SK-N-MC (cell line): ENCODE results near the gene SEMA4G.

ENCODE experiments used
- DNase-seq: peaks from one replicate; pipeline ENCODE4 v3.0.0-alpha.2; 2011; ENCODE audit warnings: low read depth, low spot score
- H3K27ac ChIP-seq: fragments of 200-600 bp; sonication (generic); 2 replicates; pipeline ENCODE4 v1.5.1; 2016; ENCODE audit warnings: mixed run types
- H3K36me3 ChIP-seq: fragments of 200-600 bp; sonication (generic); 2 replicates; pipeline ENCODE4 v1.6.1; 2017; ENCODE audit warnings: antibody characterized with exemption, low read length, mixed read lengths; ENCODE audit not compliant: insufficient read depth
- H3K4me3 ChIP-seq: fragments of 200-600 bp; sonication (generic); 2 replicates; pipeline ENCODE4 v1.5.1; 2016
- H3K9ac ChIP-seq: fragments of 200-600 bp; sonication (generic); 2 replicates; pipeline ENCODE4 v1.8.0; 2017; ENCODE audit warnings: mixed run types, mixed read lengths; ENCODE audit not compliant: insufficient read length
- H3K9me3 ChIP-seq: fragments of 200-600 bp; sonication (generic); 2 replicates; pipeline ENCODE4 v1.6.1; 2017; ENCODE audit warnings: low read depth, mild to moderate bottlenecking, antibody characterized with exemption, low read length, moderate library complexity, mixed read lengths
- EZH2 ChIP-seq: fragments of 200-600 bp; sonication (generic); IDR thresholded peaks from one replicate; pipeline ENCODE4 v1.6.1; 2017; ENCODE audit warnings: antibody characterized with exemption
- FOXP2 ChIP-seq: optimal IDR thresholded peaks from 2 replicates; pipeline ENCODE3; 2011; ENCODE audit warnings: mild to moderate bottlenecking, moderate library complexity; ENCODE audit not compliant: insufficient read depth; ENCODE audit errors: extremely low read length, control extremely low read depth
- POLR2AphosphoS5 ChIP-seq: IDR thresholded peaks from 2 replicates; pipeline ENCODE4 v1.6.1; 2012; ENCODE audit warnings: mild to moderate bottlenecking, low read depth, low read length, borderline replicate concordance

Gene SEMA4G

GRCh38 chr10:101014230-101014884 is 45.1 kb downstream of the SEMA4G start:
- no peak for DNase-seq
- no peak for TF ChIP-seq POLR2AphosphoS5
- no peak for TF ChIP-seq FOXP2
- TF ChIP-seq EZH2 = no peak
- Histone ChIP-seq H3K9ac (no peak overlapping the region), H3K36me3 (no peaks in the 10 kb centered on the region), H3K4me3 (no peak overlapping the region), H3K9me3 (no peaks in the 10 kb centered on the region), H3K27ac (no peak overlapping the region)

GRCh38 chr10:101014966-101015581 is 45.8 kb downstream of the SEMA4G start:
- DNase-seq = no peak
- no peak overlapping the region for H3K27ac ChIP-seq
- no peaks in the 10 kb centered on the region for H3K36me3 ChIP-seq
- H3K9me3 ChIP-seq = no peaks in the 10 kb centered on the region
- TF ChIP-seq EZH2 = no peak
- no peak for TF ChIP-seq POLR2AphosphoS5
- H3K9ac ChIP-seq = no peak overlapping the region
- H3K4me3 ChIP-seq = no peak overlapping the region

GRCh38 chr10:101015582-101015973 is 46.3 kb downstream of the SEMA4G start:
- Histone ChIP-seq H3K27ac (no peak overlapping the region), H3K36me3 (no peaks in the 10 kb centered on the region), H3K9me3 (no peaks in the 10 kb centered on the region), H3K4me3 (no peak overlapping the region), H3K9ac (no peak overlapping the region)
- TF ChIP-seq FOXP2 (no peak), POLR2AphosphoS5 (no peak), EZH2 (no peak)
- no peak for DNase-seq

- no peaks in the 10 kb centered on the region for H3K9me3 ChIP-seq
- no peak for DNase-seq
- no peak overlapping the region for H3K9ac ChIP-seq
- no peaks in the 10 kb centered on the region for H3K36me3 ChIP-seq
- TF ChIP-seq POLR2AphosphoS5 (no peak), EZH2 (no peak), FOXP2 (no peak)
- H3K27ac ChIP-seq = no peak overlapping the region
- no peak overlapping the region for H3K4me3 ChIP-seq
These were observed 47.5 kb downstream of the SEMA4G start for GRCh38 chr10:101016814-101017213.

DNA sequence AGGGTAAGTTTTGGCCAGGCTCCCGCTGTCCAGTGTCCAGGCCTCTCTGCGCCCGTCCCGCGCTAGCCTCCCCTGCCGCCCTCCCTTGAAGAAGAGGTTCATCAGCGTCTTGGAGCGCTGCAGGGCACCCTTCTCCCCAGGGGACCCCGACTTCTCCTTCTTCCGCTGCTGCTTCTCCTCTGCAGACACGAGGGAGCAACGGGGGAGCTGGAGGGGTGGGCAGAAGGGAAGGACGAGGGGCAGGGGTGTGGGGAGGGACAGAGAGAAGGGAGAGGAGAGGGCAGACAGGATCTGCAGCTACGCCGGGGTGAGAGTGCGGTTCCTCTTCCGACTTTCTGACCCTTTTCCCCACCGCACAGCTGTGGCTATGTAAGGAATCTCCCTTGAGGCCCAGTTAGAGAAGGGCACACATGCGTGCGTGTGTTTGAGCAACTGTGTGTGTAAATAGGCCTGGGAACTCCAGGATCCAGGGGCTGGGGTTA is 48.9 kb downstream of the SEMA4G start:
- Histone ChIP-seq H3K4me3 (no peak overlapping the region), H3K36me3 (no peaks in the 10 kb centered on the region), H3K9ac (no peak overlapping the region), H3K9me3 (no peaks in the 10 kb centered on the region), H3K27ac (no peak overlapping the region)
- DNase-seq = no peak
- TF ChIP-seq FOXP2 (no peak), EZH2 (no peak), POLR2AphosphoS5 (no peak)

GRCh38 chr10:101018600-101019439 is 49.5 kb downstream of the SEMA4G start:
- H3K36me3 ChIP-seq = no peaks in the 10 kb centered on the region
- H3K4me3 ChIP-seq = no peak overlapping the region
- no peaks in the 10 kb centered on the region for H3K9me3 ChIP-seq
- no peak overlapping the region for H3K27ac ChIP-seq
- DNase-seq = no peak
- no peak for TF ChIP-seq POLR2AphosphoS5
- no peak for TF ChIP-seq FOXP2
- TF ChIP-seq EZH2 = no peak
- no peak overlapping the region for H3K9ac ChIP-seq
